ENCODE results near the gene TRAK1. TPM values are rescaled to one million over a fixed set of nuclear protein-coding genes. Genes with fewer than 3 reads are reported as not detected.

TRAK1 gene
- total RNA-seq, 3 donors from 2014 or later: 29.0 to 53.7 (median 40.6) TPM

DNA sequence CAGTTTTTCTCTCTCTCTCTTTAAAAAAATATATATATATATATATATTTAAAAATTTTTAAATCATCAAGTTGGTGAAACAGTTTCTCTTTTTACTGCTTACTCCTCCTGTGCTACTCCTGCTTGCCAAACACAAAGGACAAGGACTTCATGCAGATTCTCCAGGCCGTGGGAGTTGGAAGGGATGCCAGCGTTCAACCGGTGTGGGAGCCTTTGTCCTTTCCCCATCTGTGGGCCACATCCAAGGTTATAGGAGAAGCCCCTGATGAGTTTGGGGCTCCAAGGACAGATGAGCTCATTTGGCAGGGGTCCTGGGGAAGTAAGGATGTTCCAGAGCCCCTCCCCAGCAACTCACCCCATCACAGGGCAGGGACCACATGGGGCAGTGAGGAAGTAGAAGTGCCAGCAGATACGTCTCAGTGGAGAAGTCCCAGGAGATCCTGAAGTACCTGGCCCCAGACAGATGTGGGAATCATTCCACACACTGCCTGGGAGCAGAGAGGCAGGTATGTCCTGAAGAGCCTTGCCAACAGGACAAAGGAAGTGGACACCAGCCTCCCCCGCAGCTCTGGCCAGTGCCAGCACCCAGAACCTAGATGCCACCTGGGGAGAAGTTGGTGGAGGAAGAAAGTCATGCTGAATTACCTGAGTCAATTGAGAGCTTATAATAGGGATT lies 138.2 kb downstream of the TRAK1 start:
- Histone ChIP-seq H3K9me3 (no peaks in the 10 kb centered on the region), H3K27ac (peak overlapping the region; percentile 6 to 22), H3K4me1 (no peaks in the 10 kb centered on the region), H3K36me3 (no peaks in the 10 kb centered on the region), H3K4me3 (no peak overlapping the region), H3K27me3 (no peaks in the 10 kb centered on the region)
- intact Hi-C loops (cut with DNase I; ENCODE audit: low total_unique reads): no loop called here
- TF ChIP-seq POLR2AphosphoS5 (IDR thresholded peaks at IDR 0.05) (no peak), POLR2A (IDR thresholded peaks at IDR 0.05) (no peak)
- TF ChIP-seq, protein P1, sequence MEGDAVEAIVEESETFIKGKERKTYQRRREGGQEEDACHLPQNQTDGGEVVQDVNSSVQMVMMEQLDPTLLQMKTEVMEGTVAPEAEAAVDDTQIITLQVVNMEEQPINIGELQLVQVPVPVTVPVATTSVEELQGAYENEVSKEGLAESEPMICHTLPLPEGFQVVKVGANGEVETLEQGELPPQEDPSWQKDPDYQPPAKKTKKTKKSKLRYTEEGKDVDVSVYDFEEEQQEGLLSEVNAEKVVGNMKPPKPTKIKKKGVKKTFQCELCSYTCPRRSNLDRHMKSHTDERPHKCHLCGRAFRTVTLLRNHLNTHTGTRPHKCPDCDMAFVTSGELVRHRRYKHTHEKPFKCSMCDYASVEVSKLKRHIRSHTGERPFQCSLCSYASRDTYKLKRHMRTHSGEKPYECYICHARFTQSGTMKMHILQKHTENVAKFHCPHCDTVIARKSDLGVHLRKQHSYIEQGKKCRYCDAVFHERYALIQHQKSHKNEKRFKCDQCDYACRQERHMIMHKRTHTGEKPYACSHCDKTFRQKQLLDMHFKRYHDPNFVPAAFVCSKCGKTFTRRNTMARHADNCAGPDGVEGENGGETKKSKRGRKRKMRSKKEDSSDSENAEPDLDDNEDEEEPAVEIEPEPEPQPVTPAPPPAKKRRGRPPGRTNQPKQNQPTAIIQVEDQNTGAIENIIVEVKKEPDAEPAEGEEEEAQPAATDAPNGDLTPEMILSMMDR (IDR thresholded peaks at IDR 0.05): no peak
- DNase-seq (ENCODE audit: low spot score in 2 of 2): peak in 1 of 2 donors; percentile 57

DNA sequence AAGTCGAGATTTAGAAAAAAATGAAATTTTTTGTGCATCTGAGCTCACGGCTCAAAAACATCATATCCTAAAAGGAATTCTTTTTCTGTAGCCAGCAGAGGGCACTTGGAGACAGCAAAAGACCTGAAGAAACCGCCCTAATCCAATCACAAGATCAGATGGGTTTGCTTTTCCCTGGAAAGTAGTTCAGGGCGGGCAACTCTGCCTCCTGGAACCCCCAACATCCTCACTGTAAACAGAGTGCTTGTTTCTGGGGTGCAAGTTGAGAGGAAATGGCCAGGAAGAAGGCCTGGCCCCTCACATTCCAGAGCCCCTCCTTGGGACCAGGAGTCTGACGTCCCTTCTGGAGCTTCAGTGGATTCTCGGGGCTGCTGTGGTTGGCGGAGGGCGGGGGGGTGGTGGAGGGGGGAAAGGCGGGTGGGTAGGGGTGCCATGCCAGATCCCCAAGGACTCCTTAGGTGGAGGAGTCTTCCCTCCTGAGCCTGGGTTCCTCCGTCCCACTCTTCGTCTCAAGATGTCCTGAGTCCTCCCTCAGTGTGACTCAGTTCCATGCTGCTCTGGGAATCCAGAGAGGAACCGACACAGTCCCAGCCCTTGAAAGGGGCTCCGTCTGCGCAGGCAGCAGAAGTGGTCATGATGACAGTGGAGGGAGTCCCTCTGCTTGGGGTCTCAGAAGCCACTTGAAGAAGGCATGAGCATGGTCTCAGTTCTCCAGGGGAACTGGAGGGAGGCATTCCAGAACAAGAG lies 139.0 kb downstream of the TRAK1 start:
- H3K4me1 ChIP-seq: no peaks in the 10 kb centered on the region
- H3K27me3 ChIP-seq: no peaks in the 10 kb centered on the region
- H3K36me3 ChIP-seq: no peaks in the 10 kb centered on the region
- intact Hi-C loops (cut with DNase I; ENCODE audit: low total_unique reads): loop anchor here (5.0 kb wide), 1 partner anchor 323 kb away; no protein-coding TSS in a partner anchor
- no peak overlapping the region for H3K27ac ChIP-seq
- peak overlapping the region in 1 of 3 donors; percentile 43 for H3K4me3 ChIP-seq
- no peak for DNase-seq (ENCODE audit: low spot score in 2 of 2)
- no peak for TF ChIP-seq POLR2A (IDR thresholded peaks at IDR 0.05)
- no peak for TF ChIP-seq POLR2AphosphoS5 (IDR thresholded peaks at IDR 0.05)
- TF ChIP-seq, protein P1 (IDR thresholded peaks at IDR 0.05): peak in 1 of 3 donors; percentile 55
- H3K9me3 ChIP-seq: no peaks in the 10 kb centered on the region

DNA sequence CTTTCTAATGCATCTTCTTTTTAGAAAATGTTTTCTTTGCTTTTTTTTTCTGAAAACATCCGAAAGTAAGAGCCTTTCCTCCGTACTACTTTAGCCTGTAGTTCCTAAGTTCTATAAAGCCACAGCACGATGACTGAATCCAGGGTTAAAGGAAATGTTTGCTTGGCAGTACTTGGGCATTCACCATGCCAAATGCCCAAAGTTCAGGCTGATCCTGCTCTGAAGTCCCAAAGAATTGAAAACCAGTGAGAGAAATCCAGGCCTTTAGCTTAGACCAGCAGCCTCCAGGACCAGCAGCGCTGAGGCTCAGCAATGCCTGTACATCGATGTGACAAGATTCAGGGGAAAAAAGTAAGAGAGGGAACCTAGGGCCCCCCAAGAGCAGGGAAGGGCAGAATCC lies 139.7 kb downstream of the TRAK1 start:
- TF ChIP-seq POLR2A (IDR thresholded peaks at IDR 0.05): no peak
- TF ChIP-seq, protein P1 (IDR thresholded peaks at IDR 0.05): no peak
- intact Hi-C loops (cut with DNase I; ENCODE audit: low total_unique reads): loop anchor here (5.0 kb wide), 1 partner anchor 324 kb away; no protein-coding TSS in a partner anchor

DNA sequence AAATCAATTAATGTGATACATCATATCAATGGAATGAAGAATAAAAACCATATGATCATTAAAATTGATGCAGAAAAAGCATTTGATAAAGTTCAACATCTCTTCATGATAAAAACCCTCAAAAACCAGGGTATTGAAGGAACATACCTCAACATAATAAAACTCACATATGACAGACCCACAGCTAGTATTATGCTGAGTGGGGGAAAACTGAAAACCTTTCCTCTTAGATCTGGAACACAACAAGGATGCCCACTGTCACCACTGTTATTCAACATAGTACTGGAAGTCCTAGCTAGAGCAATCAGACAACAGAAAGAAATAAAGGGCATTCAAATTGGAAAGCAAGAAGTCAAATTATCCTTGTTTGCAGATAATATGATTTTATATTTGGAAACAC lies 144.4 kb downstream of the TRAK1 start:
- H3K4me3 ChIP-seq: no peak overlapping the region
- H3K27me3 ChIP-seq: no peaks in the 10 kb centered on the region
- no peaks in the 10 kb centered on the region for H3K36me3 ChIP-seq
- H3K27ac ChIP-seq: no peak overlapping the region
- TF ChIP-seq POLR2A (IDR thresholded peaks at IDR 0.05) (no peak), POLR2AphosphoS5 (IDR thresholded peaks at IDR 0.05) (no peak)
- TF ChIP-seq, protein P1 (IDR thresholded peaks at IDR 0.05): no peak
- no peaks in the 10 kb centered on the region for H3K4me1 ChIP-seq
- peaks cover 9 to 13% of the 10 kb centered on the region in 2 donors for H3K9me3 ChIP-seq
- intact Hi-C loops (cut with DNase I; ENCODE audit: low total_unique reads): no loop called here
- DNase-seq (ENCODE audit: low spot score in 2 of 2): no peak

More for the DNA sequence above, 139.7 kb downstream of the TRAK1 start:
- no peak overlapping the region for H3K4me3 ChIP-seq
- no peaks in the 10 kb centered on the region for H3K36me3 ChIP-seq
- H3K4me1 ChIP-seq: no peaks in the 10 kb centered on the region
- no peaks in the 10 kb centered on the region for H3K27me3 ChIP-seq
- DNase-seq (ENCODE audit: low spot score in 2 of 2): no peak
- no peaks in the 10 kb centered on the region for H3K9me3 ChIP-seq
- H3K27ac ChIP-seq: no peak overlapping the region

DNA sequence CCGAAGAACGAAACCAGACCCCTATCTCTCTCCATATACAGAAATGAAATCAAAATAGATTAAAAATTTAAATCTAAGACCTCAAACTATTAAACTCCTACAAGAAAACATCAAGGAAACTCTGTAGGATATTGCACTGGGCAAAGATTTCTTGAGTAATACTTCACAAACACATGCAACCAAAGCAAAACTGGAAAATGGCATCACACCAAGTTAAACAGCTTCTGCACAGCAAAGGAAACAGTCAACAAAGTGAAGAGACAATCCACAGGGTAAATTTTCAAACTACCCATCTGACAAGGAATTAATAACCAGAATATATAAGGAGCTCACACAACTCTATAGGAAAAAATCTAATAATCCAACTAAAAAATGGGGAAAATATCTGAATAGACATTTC lies 145.5 kb downstream of the TRAK1 start:
- Histone ChIP-seq H3K4me1 (no peaks in the 10 kb centered on the region), H3K4me3 (no peak overlapping the region), H3K36me3 (no peaks in the 10 kb centered on the region), H3K9me3 (peaks cover 9 to 13% of the 10 kb centered on the region in 2 donors), H3K27me3 (no peaks in the 10 kb centered on the region), H3K27ac (no peak overlapping the region)
- no peak for TF ChIP-seq POLR2AphosphoS5 (IDR thresholded peaks at IDR 0.05)
- TF ChIP-seq POLR2A (IDR thresholded peaks at IDR 0.05): no peak
- TF ChIP-seq, protein P1 (IDR thresholded peaks at IDR 0.05): no peak
- DNase-seq (ENCODE audit: low spot score in 2 of 2): no peak
- intact Hi-C loops (cut with DNase I; ENCODE audit: low total_unique reads): no loop called here

Data from breast epithelium (tissue), 4 donors.